GM18951 (cell line): ENCODE results near the gene FGF11.

Source experiments
- POLR2A ChIP-seq: IDR thresholded peaks from 4 replicates; pipeline ENCODE4 v1.6.1; 2011; ENCODE audit warnings: mild to moderate bottlenecking; ENCODE audit not compliant: insufficient read length, insufficient read depth; ENCODE audit errors: extremely low read depth
- in situ Hi-C: fragments of 300-500 bp; cut with MboI; formaldehyde crosslinking; loops from one replicate; pipeline ENCODE4 v1.12.0; 2022; ENCODE audit warnings: low sequenced_read_pairs, mixed read lengths, inconsistent platforms; ENCODE audit not compliant: unreplicated experiment

FGF11 gene

GRCh38 chr17:7439462-7440112, at the start of gene FGF11:
Gene FGF11, plus strand, starts transcription at chr17:7439512. Its CDS starts 109 bp downstream, at chr17:7439621.
- in situ Hi-C loops, result no loop called here
- no peak for TF ChIP-seq POLR2A

DNA sequence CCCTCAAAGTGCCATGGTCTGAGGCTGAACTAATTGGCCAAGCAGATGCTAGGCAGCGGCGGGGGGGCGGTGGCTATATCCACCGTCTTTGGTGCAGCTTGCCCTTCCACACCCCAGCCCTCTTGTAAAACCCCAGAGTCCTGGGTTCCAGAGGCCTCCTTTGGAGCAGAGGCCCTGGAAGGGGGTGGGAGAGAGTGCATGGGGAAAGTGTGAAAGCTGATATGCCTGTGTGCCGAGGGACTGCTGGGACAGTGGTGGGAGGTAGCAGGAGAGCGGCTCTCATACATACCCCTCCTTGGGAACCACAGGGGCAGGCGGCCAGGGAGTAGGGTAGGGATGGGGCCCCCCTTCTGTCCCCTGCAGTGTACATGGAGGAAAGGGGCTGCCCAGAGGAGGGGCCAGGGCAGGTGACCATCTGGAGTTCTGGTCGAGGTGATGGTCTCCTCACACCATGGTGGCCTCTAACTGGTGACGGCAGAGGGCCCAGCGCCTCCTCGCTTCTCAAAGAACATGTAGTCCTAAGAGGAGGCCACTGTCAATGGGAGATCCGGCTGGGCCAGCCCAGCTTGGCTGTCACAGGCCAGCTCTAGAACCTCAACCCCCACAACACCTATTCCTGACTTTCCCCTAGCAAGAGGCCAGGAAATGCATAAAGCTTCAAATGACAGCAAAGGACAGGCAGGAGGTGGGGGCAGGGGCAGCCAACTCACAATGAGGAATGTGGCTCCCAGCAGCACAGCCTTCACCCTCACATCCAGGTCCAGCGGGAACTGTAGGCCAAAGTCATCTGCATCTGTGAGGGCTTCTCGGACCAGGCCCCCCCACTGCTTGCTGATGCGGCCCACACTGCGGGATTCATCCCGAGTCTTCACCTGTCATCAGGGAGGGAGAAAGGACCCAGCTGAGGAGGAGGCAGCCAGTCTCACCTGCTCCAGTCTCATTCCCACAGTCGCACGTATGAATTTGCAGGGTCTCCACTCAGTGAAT, 49.1 kb upstream of the FGF11 start:
- in situ Hi-C loops, result no loop called here
- no peak for TF ChIP-seq POLR2A

- in situ Hi-C loops, result no loop called here
- TF ChIP-seq POLR2A, result no peak
These were observed 48.0 kb upstream of the FGF11 start for GRCh38 chr17:7391307-7391706.

- TF ChIP-seq POLR2A, result no peak
- in situ Hi-C loops, result no loop called here
These were observed 46.4 kb upstream of the FGF11 start for GRCh38 chr17:7392696-7393612.

GRCh38 chr17:7393613-7394451, 45.5 kb upstream of the FGF11 start:
- no peak for TF ChIP-seq POLR2A
- in situ Hi-C loops, result no loop called here

DNA sequence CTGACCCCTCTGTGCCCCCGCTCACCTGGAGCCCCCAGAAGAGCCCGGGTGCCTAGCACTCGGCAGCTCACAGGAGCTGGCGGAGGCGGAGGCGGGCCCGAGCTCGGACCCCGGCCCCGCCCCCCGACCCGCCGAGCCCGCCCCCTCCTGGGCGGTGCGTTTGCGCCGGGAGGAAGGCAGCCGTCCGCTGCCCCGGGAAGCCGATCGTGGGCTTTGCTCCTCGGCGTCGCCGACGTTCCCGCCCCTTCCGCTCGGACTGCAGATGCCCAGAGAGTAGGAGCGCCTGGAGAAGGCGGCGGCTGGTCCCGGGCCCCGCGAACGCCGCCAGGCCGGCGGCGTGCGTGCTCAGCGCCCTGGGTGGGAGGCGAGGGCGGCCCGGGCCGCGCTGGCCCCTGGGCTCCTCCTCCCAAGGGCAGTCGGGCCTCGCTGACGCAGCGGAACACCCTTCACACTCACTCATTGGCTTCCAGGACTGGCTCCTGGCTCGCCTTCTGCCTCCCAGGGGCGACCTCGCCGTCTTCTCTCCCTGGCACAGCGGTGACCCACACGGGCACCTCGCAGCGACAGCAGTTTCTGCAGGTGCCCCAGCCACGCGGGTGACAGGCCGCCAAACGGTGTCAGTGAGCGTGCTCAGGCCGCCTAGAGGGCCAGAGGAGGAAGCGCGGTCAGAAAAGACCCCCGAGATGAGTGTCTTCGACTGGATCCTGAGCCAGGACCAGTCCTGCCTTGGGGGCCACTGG, 44.7 kb upstream of the FGF11 start, which contains the start of gene PLSCR3:
Gene PLSCR3 (minus strand): TSS at position 74 of the 740 bp plus-strand sequence. CDS start 415 bp downstream, outside the sequence.
- in situ Hi-C loops, result no loop called here
- peak; percentile 90 for TF ChIP-seq POLR2A

DNA sequence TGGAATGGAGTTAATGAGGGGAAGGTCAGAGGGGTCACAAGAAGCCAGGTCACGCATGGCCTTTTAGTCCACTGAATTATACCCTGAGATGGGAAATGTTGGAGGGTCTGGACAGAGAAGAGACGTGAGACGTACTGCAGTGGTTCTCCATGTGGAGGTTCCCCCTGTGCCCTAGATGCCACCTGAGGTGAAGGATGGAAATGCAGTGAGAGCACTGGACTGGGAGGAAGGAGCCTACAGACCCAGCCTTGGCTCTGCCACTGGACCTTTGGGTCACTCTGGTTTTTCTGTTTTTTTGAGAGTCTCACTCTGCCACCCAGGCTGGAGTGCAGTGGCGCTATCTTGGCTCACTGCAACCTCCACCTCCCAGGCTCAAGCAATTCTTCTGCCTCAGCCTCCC, 43.2 kb upstream of the FGF11 start:
- in situ Hi-C loops, result no loop called here
- TF ChIP-seq POLR2A, result no peak

- in situ Hi-C loops, result no loop called here
- TF ChIP-seq POLR2A, result no peak
These were observed 40.7 kb upstream of the FGF11 start for GRCh38 chr17:7398612-7399011.

GRCh38 chr17:7403043-7403726, 36.1 kb upstream of the FGF11 start:
- TF ChIP-seq POLR2A, result no peak
- in situ Hi-C loops, result no loop called here

DNA sequence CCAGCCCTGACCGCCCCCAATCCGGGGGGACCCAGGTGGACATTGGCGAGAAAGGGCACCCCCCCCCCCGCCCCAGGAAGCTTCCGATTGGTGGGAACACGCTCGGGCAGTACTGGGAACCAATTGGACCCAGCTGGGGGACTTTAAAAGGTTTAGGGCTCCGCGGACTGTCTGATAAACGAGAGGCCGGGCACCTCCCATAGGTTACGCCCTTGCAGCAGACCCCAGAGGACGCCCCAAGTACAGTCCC, 35.7 kb upstream of the FGF11 start:
- no peak for TF ChIP-seq POLR2A
- in situ Hi-C loops, result no loop called here
